ENCODE data around the gene CLIP2.
"Not testable (repeated sequence)": the region's sequence is repeated elsewhere in the genome, so short reads cannot be mapped to it uniquely, and the experiment has no call there.

DNA sequence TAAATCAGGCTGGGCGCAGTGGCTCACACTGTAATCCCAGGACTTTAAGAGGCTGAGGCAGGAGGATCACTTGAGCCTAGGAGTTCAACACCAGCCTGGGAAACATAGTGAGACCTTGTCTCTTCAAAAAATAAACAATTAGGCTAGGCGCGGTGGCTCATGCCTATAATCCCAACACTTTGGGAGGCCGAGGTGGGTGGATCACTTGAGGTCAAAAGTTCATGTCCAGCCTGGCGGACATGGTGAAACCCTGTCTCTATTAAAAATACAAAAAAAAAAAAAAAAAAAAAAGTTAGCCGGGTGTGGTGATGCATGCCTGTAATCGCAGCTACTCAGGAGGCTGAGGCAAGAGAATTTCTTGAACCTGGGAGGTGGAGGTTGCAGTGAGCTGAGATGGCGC is 95.6 kb downstream of the CLIP2 start:
- TF ChIP-seq CTCF (IDR thresholded peaks at IDR 0.05; ENCODE audit: low read depth, low read length); POLR2A (IDR thresholded peaks at IDR 0.05; ENCODE audit: extremely low read depth, insufficient read length); MYC (IDR thresholded peaks at IDR 0.05; ENCODE audit: low read depth, low read length): not testable (repeated sequence)
- TF ChIP-seq, protein P1, sequence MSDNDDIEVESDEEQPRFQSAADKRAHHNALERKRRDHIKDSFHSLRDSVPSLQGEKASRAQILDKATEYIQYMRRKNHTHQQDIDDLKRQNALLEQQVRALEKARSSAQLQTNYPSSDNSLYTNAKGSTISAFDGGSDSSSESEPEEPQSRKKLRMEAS (IDR thresholded peaks at IDR 0.05; ENCODE audit: low read depth, low read length): not testable (repeated sequence)

All from NB4 (cell line).